ENCODE measurements around the gene PDIK1L.

Gene PDIK1L

GRCh38 chr1:26155370-26156284 is 44.0 kb downstream of the PDIK1L start:
- no peak for DNase-seq

GRCh38 chr1:26156285-26157038 is 44.8 kb downstream of the PDIK1L start:
- peak; percentile 38 for DNase-seq

GRCh38 chr1:26158271-26158907 is 46.8 kb downstream of the PDIK1L start:
- DNase-seq, result no peak

- DNase-seq, result no peak
Measured at GRCh38 chr1:26158908-26159742, 47.5 kb downstream of the PDIK1L start, which contains the start of gene FAM110D. Gene FAM110D (plus strand): TSS chr1:26159079. CDS start chr1:26161292, 2,213 bp downstream.

GRCh38 chr1:26159743-26160039 is 48.1 kb downstream of the PDIK1L start:
- no peak for DNase-seq

GRCh38 chr1:26160527-26161414 is 49.1 kb downstream of the PDIK1L start:
- DNase-seq, result no peak

GRCh38 chr1:26161415-26162219 is 50.0 kb downstream of the PDIK1L start:
- peak; percentile 53 for DNase-seq

GRCh38 chr1:26162220-26162709 is 50.6 kb downstream of the PDIK1L start:
- DNase-seq, result no peak

- no peak for DNase-seq
Measured at GRCh38 chr1:26163684-26164035, 52.0 kb downstream of the PDIK1L start.

- peak; percentile 19 for DNase-seq
Measured at GRCh38 chr1:26164036-26164860, 52.6 kb downstream of the PDIK1L start.

- DNase-seq, result no peak
Measured at GRCh38 chr1:26164861-26165842, 53.5 kb downstream of the PDIK1L start.

GRCh38 chr1:26166719-26167281 is 55.2 kb downstream of the PDIK1L start:
- no peak for DNase-seq

- DNase-seq, result no peak
Measured at GRCh38 chr1:26168410-26169197, 57.0 kb downstream of the PDIK1L start, which contains the start of gene C1orf232. Gene C1orf232 (minus strand): TSS chr1:26168963. CDS start chr1:26168499, 464 bp downstream.

- DNase-seq, result no peak
Measured at GRCh38 chr1:26169198-26169554, 57.6 kb downstream of the PDIK1L start.

GRCh38 chr1:26169669-26170471 is 58.2 kb downstream of the PDIK1L start, which contains the start of gene ZNF593:
Gene ZNF593 (plus strand): TSS chr1:26169908. CDS start chr1:26169984, 76 bp downstream.
- DNase-seq, result peak; percentile 90

GRCh38 chr1:26170472-26170821 is 58.8 kb downstream of the PDIK1L start:
- no peak for DNase-seq
